ENCODE measurements around the gene PPP1R3E.
"Not testable (repeated sequence)": the region's sequence is repeated elsewhere in the genome, so short reads cannot be mapped to it uniquely, and the experiment has no call there.

PPP1R3E gene, protein sequence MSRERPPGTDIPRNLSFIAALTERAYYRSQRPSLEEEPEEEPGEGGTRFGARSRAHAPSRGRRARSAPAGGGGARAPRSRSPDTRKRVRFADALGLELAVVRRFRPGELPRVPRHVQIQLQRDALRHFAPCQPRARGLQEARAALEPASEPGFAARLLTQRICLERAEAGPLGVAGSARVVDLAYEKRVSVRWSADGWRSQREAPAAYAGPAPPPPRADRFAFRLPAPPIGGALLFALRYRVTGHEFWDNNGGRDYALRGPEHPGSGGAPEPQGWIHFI

DNA sequence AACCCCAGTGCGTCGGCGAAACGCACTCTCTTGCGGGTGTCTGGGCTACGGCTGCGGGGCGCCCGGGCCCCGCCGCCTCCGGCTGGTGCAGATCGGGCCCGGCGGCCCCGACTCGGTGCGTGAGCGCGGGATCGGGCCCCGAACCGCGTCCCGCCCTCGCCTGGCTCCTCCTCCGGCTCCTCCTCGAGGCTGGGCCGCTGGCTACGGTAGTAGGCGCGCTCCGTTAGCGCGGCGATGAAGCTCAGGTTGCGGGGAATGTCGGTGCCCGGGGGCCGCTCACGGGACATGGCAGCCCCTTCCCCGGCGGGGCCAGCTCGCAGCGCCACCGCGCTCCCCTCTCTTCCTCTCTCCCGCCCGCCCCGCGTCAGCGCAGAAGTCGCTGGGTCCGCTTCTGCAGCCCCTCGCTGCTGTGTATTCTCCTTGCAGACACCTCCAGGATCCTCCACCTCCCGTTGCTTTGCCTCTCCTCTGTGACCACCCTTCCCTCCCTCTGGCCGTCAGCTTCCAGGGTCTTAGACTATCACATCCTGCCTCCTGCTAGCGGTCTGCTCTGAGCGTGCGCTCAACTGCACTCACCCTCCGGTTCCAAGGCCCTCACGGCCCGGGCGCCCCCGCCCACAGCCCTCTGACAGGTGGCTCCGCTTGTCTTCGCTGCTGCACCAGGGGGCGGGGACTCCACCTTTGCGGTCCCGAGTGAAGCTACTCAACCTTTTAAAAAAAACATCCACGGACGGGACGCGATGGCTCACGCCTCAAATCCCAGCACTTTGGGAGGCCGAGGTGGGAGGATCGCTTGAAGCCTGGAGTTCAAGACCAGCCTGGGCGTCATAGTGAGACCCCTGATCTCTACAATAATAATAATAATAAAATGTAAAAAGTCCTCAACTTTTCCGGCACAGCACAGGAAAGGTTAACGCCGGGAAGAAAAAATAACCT lies at the start of gene PPP1R3E:
PPP1R3E (minus strand) TSS at position 570 of the 936 bp plus-strand sequence; CDS start at position 287, 283 bp downstream.
- DNase-seq, result peak; percentile 85

DNA sequence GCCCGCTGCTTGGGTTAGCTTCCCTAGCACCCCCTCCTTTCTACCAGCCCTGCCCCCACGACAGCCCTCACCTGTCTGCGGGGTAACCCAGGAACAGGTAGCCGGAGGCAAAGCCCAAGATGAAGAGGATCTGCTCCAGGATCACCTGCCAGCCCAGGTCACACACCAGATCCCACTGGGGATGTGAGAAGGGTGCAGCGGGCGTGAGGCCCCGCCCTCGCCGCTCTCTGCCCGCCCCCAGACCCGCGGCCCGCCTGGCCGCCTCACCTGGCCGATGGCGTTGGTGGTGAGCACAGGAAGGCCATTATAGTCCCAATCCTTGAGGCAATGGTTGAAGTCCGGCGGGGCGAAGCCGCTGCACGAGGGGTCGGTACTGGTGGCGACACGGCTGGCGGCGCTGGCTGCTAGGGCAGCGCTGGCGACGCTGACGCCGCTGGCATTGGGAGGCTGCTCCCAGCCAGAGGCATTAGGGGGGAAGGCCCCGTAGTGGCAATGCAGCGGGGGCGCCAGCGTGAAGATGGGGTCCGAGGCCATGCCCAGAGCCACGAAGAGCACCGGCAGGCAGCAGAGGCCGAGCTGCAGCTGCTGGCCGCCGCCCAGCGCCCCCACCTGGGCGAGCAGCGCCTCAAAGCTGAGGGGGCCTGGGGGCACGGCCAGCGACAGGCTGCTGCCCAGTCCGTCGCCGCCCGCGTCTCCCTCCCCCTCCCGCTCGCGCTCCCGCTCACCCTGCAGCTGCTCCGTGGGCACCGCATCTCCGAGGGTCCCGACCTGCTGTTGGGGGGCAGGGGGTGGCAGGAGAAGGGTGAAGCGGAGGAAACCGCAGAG lies 49.2 kb upstream of the PPP1R3E start:
- DNase-seq, result no peak

DNA sequence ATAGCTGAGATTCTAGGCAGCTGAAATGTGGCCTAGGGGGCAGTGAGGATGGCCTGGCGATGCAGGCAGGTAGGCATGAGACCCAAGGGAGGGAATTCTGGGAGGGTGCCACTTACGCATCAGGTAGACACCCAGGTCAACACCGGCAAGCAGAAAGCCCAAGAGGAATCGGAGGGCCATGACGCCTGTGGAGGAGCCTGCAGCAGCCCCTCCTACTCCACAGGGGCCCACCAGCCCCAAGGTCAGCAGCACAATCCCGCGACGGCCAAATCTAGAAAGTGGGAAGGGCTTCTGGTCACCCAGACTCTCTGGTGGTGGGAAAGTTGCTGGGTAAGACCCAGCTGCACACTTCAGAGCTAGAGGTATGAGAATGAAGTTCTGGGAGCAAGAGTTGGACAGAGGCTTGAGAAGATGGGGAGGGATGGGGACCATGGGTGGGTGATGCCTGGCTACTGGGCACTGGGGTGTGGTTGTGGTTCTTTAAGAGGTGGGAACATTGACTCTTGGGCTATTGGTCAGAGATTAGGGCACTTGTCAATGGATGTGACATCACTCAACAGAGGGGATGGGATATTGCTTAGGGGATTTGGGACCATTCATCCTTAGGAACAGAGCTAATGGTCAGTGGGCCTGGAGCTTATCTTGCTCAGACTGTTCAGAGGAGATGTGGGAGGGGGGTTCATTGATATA lies 46.6 kb upstream of the PPP1R3E start:
- no peak for DNase-seq

DNA sequence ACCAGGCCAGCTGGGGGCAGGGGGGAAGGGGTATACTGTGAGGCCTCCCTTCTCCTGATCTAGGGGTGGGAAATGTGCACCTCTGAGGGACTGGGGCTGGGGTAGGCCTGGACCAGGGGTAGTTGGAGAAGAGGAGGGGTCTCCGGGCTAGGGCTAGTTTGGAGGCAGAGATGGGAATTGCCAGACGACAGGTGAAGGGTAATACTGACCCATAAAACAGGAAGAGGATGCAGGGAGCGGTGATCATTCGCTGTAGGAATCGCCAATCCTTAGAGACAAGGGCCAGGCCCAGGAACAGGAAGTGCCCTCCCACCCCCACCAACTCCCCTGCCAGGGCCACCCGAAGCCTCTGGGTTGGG lies 45.6 kb upstream of the PPP1R3E start:
- DNase-seq, result no peak

DNA sequence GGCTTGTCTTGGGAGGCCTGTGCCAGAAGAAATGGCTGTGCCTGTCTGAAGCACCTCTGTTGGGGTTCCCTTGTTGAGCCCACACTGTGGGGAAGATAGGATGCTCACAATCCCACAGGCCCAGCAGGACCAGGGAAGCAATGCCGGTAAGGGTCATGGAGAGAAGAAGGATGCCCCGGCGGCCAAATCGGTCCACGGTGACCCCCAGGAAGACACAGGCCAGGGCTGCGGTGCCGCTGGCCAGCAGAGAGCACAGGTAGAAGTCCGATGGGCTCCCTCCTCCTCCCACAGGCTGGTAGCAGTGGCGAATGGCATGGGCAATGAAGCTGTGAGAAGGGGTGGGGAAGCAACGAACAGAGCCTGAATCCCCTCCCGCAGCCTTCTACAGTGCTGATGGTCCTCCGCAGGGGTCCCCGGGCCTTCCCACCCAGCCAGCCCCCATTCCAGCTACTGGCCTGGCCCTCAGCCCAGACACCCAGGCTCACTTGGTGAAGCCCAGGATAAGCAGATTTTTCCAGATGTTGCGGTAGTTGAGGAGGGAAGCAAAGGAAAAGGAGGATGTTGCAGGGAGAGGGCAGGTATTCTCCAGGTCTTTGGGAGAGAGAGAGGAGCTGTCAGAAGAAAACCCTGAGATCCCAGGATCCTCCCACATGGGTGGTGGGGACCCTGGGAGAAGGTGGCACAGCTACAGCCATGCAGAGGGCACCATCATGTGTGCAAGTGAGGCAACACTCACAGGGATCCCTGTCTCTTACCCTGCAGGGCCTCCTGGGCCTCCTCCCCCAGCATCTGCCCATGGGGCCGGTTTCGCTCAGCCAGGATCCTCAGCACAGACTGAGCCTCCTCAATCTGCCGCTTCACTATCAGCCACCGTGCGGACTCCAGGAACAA lies 45.0 kb upstream of the PPP1R3E start:
- DNase-seq, result no peak

DNA sequence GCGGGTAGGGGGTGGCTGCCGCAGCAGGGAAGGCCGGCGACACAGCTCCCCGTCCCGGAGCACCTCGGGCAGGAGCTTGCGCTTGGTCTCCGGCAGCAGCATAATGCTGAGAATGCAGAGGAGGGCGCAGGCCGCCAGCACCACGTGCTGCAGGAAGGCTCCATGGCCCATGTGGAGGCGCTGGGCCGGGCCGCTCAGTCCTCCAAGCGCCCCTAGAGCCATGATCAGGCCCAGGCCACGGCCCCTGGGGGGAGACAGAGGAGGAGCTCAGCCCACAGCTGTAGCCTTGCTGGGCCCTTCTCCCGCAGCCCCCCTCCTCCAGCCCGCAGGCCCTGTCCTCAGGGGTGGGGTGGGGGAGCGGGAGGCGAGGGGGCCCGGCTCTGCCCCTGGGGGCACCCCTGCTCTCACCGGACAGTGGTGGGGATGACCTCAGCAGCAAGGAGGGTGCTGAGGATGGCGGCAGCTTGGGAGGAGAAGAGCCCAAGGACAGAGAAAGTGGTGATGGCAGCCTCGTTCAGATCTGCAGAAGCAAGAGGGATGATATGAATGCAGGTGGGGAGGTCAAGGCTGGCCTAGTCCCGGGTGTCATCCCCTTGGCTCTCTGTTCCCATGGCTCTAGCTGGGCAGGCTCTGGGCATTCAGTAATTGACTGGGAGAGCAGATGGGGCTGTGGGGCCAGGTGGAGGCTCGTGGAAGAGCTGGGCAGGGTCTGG lies 44.2 kb upstream of the PPP1R3E start:
- DNase-seq, result no peak

DNA sequence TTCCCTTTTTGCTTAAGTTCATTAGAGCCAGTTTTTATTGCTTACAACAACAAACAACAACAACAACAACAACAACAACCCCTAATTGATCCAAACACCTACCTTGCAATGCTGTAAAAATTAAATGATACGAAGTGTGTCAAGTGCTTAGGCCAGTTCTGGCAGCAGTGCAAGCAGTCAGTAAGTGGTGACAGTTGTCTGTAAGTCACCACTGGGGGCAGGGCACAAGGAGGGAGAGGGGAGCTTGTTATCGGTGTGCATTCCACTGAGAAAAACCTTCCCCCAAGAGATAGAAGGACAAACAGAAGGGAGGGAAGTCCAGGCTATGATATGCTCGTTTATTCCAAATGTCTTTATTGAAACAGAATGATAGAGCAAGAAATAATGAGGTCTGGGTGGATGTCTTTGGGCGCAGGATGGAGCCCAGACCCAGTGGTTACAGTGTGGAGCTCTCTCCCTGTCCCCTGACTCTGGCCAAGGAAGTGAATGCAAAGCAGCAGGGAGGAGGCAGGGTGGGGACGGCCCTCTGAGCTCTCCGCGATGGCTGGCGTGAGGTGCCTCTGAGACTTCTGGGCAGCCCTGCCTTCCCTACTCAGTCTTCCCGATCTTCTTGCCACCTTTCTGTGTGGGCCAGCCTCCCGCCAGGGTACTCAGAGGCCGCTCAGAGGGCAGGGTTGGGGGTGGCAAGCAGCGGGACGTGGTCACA lies 43.5 kb upstream of the PPP1R3E start:
- no peak for DNase-seq

DNA sequence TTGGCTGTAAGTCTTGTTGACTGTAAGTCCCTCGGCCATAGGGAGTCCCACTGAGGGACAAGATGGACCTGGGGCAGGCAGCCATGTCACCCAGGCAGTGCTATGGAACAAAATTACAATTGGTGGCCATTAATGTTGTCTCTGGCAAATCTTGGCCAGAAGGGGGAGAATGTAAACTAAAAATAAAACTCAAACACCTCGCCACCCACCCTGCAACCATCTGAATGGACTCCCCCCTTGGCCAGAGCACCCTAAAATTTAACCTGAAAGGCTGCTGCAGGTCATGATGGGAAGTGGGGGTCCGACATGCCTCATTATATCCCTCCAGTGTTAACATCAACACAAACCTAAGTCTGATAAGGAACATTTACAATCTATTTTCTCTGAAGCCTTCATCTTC lies 41.8 kb upstream of the PPP1R3E start:
- DNase-seq, result no peak

DNA sequence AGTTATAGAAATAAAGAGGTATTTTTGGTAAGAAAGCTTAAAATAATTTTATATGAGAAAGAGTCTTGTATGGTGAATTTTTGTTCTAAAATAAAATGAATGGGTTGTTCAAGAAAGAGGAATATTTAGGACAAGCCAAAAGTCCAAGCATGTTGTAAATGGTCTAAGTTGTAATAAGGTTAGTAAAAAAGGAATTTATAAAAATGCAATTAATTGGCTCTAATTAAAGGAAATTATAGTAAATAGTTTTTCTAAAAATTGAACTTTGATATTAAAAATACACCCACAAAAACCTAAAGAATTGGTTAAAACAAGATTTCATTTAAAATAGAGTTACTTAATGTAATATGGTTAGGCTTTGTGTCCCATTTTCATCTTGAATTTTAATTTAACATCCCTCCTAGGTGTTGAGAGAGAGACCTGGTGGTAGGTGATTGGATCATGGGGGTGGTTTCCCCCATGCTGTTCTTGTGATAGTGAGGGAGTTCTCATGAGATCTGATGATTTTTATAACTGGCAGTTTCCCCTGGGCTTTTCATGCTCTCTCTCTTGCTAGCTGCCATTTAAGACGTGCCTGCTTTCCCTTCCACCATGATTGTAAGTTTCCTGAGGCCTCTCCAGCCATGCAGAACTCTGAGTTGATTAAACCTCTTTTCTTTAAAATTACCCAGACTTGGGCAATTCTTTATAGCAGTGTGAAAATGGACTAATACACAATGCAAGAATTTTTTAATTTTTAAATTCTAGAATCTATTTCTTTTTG lies 37.0 kb upstream of the PPP1R3E start:
- DNase-seq, result no peak

DNA sequence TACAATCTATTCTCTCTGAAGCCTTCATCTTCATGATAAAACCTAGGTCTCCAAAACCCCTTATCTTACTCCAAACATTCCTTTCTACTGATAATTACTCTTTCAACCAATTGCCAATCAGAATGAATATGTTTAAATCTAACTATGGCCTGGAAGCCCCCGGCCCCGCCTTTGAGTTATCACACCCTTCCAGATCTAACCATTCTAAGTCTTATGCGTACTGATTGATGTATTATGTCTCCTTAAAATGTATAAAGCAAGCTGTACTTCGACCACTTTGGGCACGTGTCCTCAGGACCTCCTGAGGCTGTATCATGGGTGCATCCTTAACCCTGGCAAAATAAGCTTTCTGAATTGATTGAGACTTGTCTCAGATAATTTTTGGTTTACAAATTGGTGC lies 33.0 kb upstream of the PPP1R3E start:
- DNase-seq, result no peak

DNA sequence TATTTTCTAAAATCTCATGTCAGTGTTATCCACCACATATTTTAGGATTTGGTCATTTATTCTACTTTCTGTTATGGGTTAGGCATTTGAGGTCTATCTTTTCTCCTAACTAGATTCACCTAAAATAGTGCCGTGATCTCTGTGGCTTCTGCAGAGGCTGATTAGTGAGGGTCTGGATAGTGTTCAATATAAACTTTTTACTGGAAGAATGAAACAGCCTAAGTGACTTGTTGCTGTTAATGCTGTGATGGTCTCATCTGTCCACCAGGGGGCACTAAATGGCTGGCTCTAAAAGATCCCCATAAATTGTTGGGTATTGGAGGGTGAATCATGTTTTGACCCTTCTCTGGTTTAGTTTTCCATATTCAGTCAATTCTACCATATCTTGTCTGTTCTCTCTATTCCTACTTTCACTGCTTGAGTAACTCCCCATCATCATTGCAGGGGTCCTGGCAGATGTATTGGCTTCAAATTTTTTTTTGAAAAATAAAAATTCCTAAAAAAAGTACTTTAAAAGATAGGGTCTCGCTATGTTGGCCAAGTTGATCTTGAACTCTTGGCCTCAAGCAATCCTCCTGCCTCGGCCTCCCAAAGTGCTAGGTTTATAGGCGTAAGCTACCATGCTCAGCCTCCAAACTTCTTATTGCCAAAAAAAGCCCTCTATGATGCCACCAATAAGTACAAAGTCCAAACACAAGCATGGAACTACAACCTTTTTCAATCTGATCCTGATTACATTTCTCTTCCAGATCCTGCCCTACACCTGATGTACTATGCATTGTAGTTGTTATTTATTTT lies 25.5 kb upstream of the PPP1R3E start:
- peak; percentile 62 for DNase-seq

DNA sequence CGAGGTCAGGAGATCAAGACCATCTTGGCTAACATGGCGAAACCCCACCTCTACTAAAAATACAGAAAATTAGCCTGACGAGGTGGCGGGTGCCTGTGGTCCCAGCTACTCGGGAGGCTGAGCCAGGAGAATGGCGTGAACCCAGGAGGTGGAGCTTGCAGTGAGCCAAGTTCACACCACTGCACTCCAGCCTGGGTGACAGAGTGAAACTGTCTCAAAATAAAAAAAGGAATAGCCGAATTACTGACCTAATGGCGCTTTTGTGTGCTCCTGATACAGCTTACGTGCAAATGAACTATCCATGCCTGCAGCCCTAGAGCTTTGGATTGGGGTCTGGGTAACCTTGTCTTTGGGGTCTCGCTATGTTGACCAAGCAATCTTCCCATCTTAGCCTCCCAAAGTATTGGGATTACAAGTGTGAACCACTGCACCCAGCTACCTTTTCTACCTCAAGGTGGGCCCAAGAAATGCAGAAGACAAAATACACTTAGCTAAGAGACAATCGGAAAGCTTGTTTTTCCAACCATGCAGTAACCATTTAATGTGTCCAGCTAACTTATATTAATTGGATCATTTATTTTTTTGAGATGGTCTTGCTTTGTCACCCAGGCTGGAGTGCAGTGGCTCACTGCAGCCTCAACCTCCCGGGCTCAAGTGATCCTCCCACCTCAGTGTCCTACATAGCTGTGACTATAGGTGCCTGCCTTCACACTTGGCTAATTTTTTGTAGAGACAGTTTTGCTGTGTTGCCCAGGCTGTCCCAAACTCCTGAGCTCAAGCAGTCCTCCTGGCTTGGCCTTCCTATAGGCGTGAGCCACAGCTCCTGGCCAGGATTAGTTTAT lies 24.1 kb upstream of the PPP1R3E start:
- no peak for DNase-seq

DNA sequence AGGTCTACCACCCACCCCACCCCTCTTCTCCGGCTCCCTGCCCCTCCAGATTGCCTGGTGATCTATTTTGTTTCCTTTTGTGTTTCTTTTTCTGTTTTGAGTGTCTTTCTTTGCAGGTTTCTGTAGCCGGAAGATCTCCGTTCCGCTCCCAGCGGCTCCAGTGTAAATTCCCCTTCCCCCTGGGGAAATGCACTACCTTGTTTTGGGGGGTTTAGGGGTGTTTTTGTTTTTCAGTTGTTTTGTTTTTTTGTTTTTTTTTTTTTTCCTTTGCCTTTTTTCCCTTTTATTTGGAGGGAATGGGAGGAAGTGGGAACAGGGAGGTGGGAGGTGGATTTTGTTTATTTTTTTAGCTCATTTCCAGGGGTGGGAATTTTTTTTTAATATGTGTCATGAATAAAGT lies 23.1 kb upstream of the PPP1R3E start:
- not testable (repeated sequence) for DNase-seq

DNA sequence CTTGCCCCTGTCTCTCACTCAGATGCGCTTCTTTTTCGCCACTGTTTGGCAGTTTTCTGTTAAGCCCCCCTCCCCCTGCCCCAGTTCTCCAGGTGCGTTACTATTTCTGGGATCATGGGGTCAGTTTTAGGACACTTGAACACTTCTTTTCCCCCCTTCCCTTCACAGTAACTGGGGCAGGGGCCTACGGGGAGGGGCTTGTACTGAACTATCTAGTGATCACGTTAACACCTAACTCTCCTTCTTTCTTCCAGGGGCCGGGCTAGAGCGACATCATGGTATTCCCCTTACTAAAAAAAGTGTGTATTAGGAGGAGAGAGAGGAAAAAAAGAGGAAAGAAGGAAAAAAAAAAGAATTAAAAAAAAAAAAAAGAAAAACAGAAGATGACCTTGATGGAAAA lies 22.3 kb upstream of the PPP1R3E start:
- DNase-seq, result no peak

DNA sequence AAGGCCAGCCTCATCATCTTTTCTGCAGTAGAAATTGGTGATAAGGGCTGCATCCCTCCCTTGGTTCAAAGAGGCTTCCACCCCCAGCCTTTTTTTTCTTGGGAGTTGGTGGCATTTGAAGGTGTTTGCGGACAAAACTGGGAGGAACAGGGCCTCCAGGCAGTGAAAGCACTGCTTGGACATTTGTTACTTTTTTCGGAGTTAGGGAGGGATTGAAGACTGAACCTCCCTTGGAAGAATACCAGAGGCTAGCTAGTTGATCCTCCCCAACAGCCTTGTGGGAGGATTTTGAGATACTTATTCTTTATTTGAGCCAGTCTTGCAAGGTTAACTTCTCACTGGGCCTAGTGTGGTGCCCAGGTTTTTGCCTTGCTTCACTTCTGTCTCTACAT lies 21.8 kb upstream of the PPP1R3E start:
- DNase-seq, result no peak

DNA sequence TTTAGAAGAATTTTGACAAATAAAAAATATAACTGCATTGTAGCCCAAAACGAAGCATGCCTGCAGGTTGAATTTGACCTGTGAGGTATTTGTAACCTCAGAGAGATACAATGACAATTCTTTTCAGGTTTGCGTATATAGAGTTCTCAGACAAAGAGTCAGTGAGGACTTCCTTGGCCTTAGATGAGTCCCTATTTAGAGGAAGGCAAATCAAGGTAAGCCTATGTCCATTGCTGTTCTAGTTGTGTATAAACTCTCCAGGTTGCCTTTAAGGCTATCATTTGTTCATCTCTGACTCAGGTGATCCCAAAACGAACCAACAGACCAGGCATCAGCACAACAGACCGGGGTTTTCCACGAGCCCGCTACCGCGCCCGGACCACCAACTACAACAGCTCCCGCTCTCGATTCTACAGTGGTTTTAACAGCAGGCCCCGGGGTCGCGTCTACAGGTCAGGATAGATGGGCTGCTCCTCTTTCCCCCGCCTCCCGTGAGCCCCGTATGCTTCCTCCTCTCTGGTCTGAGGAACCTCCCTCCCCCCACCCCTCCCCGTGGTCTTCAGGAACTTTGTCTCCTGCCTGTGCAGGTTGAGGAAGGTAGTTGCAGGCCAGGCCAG lies 21.3 kb upstream of the PPP1R3E start:
- DNase-seq, result no peak
